SW 1271 (cell line): ENCODE results near the gene RUNX1.
A peak's percentile ranks its signal among the peaks of the same experiment; 100 is the strongest.

ENCODE experiments used
- DNase-seq, 2 experiments: peaks; one replicate each; lab custom pipeline; 2025; lab: John Stamatoyannopoulos, UW

The RUNX1 gene

DNA sequence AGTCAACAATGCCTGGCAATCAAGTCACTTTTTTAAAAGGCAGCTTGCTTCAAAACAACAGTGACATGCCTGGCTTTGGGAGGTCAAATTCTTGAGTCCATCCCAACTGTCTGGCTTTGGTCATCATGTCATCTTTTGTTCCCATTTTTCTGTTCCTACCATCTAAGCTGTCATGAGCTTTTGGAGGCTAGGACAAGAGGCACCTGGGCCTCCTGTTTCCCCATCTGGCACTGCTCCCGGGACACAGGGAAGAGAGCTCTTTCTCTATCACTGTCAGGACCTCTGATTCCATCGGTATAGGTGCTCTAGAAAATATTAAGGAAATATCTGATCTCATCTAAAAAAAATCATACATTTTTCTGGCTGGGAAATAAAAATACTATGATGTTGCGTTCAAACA is 224.0 kb downstream of the RUNX1 start:
- no peak for DNase-seq

DNA sequence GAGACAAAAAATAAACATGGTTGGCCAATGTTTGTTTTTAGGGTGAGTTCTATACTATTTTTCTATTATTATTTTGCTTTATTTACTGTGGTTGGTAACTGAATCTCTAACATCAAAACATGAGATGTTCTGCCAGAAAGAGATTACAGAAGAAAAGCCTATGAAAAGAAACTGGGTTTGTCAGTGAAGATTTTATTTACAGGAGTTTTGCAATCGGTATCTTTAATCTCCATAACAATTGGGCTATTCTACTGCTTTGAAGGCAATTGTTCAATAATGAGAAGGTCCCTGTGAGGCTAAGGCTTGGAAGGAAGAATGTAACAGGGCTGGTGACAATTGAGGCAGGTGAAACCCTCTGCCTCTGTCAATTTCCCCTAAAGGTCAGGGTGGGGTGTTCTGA is 224.8 kb downstream of the RUNX1 start:
- no peak for DNase-seq

GRCh38 chr21:34822942-34823341 is 226.2 kb downstream of the RUNX1 start:
- no peak for DNase-seq

DNA sequence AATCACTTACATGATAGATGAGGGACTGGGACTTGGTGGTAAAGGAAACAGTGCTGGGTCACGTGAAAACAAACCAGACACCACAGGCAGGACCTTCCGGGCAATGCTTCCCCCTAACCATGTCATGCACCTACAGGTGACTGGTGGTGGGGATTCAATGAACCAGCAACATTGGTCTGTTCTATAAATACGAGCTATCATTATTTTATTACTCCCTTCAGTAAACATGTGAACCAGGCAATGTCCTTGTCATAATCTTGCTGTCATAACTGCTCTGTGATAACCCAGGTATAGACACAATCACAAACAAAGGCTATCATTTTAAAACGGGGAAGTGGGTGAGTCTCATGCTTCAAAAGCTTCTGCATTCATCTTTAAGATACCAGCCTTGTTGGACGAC is 226.9 kb downstream of the RUNX1 start:
- DNase-seq, result no peak

DNA sequence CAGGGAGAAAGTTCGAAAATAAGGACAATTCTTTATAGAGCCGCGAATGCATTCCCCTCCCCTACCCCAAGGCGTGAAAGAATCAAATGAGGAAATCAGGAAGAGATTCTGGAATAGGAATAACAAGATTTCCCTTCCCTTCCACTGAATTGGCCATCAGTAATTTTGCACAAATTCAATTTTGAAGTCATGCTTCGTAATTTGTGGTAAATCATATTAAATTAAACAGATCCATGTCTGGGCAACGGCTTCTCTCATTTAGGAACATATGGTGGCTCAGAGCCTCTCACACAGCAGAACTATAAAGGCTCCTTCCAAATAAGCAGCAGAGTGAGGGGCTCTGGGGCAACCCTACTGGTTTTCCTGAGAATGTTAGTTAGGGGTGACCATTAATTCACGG is 227.4 kb downstream of the RUNX1 start:
- no peak for DNase-seq

- DNase-seq, result no peak
Observed at GRCh38 chr21:34820051-34820450, 229.1 kb downstream of the RUNX1 start.

DNA sequence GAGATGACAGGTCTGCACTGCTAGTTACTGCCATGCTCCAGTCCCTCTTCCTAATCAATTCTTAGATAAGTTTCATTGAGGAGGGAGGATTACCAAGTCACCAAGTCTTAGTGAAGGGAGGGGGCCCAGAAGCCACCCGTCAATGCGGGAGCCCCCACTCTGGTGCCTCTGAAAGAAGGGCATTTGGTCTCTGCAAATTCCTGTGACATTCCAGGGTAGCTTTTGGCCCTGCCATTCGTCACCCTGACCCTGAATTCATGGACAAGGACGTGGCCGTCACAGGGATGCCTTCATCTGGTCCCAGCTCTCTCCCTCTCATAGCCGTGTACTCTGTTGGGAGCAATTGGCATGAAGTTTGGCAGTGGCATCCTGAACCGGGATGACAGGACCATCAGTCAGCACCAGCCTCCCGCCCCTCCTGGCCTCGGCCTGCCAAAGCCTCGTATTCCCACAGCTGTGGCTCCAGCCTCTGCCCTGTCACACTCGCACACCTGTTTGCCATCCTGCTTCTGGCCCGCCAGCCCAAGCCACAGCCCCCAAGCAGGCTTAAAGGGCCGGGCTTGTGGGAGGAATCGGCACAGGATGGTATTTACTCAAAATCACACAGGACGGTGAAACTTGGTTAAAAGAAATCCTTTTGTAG is 229.6 kb downstream of the RUNX1 start:
- no peak for DNase-seq

DNA sequence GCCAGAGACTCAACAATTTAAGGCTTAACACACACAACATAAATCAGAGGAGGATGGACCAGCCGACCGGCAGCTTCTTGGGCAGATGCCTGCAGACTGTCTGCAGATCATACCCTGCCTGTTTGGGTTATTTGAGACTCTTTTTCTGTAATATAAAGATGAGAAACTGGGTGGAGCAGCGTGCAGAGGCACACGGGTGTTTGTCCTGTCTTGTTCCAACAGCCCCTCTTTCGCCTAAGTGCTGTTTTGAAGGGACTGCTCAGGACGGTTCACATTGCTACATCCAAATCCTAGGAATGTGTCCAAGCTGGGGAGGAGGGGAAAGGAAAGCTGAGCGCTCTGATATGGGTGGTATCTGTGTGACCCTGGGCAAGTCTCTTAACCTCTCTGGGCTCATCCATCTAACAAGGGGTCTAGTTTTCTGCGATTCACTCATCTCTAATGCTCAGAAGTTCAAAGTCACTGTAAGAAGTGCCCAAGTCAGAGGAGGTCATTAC is 230.4 kb downstream of the RUNX1 start:
- no peak for DNase-seq

GRCh38 chr21:34817821-34818661 is 231.1 kb downstream of the RUNX1 start:
- DNase-seq, result no peak

GRCh38 chr21:34815831-34816705 is 233.0 kb downstream of the RUNX1 start:
- no peak for DNase-seq

DNA sequence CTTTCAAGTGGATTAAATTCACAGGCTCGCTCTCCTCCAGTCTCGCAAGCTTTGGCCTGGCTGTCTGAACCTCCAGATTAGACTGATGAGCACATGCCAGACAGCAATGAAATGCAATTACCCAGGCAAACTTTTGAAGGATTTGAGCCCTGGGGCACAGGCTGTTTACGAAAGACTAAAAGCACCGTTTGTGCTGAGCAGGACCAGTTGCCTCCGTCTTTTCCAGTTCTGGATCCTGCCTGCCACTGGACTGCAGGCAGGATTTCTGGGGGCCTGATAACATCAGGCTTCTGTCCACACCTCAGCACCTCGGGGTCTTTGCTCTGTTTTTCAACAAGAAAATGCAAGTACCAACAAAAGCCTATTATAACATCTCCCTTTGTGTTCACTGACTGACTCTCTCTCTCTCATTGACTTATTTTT is 234.6 kb downstream of the RUNX1 start:
- no peak for DNase-seq

DNA sequence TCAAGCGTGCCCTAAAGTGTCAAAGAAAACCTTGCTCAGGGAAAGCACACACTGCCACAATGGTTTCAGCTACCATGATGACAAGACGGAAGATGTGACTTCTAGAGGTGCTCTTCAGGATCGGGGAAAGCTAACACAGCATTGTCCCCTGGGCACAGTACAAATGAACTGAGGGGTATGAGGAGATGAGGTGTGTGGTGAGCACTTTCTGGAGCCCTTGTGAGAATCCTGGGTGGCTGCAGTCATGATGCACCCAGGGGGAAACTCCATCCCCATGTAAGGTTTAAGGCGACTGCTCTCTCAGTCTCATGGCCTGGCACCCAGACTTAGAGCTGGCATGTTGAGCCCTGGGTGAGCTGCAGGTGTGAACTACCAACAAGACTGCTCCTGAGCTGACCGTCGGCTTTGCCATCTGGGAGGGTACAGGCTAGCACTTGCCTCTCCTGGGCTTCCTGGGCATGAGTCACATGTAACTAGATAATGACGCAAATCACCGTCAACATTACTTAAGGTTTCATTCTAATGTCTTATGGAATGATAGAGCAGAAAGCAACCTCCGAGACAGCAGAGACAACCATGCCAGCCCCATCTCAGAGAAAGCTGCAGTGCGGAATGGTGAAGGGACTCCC is 235.7 kb downstream of the RUNX1 start:
- DNase-seq, result no peak

GRCh38 chr21:34812504-34813265 is 236.4 kb downstream of the RUNX1 start:
- no peak for DNase-seq

DNA sequence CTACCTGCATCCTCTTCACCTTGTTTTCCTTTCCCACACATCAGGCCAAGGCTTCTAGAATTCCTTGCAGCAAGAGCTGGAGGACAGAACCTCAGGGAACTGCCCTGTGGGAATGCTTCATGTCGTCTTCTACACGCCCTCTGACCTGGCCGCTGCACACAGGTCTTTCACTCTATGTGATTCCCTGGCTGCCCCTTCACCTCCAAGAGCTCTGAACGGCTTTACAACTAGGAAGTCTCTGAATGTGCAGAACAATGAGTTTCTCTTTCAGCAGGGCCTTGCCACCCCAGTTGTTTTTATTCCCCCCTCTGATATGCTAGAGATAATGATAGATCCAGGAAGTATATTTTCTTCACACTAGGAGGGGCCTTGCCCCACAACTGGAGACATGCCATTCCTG is 237.7 kb downstream of the RUNX1 start:
- no peak for DNase-seq

DNA sequence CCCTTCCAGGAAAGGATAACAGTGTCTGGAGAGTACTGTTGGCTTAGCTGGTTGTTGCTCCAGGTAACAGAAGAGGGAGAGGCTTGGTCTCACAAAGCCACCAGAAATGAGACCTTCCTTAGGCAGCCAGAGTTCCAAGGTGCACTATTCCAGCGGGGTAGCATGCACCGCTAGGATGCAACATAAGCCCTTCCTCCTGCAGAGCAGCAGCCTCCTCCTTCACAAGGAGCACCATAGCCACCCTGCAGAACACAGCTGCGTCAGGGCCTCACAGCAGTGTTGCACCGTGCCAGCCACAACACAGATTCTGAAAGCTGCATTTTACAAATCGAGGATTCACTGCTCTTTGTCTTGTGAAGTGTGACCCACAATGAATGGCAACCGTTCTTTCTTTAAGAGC is 238.3 kb downstream of the RUNX1 start:
- no peak for DNase-seq

- no peak for DNase-seq
Observed at GRCh38 chr21:34809822-34810221, 239.3 kb downstream of the RUNX1 start.

- DNase-seq, result no peak
Observed at GRCh38 chr21:34808569-34809204, 240.4 kb downstream of the RUNX1 start.

DNA sequence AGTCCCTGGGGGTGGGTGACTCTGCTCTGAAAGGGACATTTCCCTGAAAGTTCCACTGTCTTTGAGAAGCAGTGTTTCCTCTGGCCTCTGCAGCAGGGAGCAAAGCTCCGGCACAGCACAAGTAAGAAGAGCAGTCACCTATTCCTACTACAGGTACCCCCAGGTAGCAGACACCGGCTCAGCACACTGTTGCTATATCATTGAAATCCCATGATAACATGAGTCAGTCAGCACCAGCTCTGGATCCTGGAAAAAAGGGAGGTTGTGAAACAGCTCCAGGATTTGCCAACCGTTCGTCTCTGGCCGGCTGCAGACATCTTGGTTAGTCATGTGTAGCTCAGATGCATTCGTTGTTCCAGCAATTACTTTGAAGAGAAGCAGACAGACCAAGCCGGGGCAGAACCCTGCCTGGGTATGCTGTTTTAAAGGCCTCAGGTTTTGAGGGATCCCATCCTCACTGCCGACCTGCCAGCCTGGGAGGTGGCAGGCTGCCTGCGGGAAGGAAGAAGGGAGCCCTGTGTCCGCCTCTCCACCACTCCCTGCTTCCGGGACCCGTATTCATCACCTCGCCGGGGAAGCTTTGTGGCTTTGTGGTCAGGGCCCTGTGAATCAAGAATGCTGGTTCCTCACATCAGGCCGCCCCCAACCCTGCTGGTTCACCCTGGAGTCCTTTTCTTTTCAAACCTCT is 241.1 kb downstream of the RUNX1 start:
- DNase-seq, result peak; percentile 39 to 74

DNA sequence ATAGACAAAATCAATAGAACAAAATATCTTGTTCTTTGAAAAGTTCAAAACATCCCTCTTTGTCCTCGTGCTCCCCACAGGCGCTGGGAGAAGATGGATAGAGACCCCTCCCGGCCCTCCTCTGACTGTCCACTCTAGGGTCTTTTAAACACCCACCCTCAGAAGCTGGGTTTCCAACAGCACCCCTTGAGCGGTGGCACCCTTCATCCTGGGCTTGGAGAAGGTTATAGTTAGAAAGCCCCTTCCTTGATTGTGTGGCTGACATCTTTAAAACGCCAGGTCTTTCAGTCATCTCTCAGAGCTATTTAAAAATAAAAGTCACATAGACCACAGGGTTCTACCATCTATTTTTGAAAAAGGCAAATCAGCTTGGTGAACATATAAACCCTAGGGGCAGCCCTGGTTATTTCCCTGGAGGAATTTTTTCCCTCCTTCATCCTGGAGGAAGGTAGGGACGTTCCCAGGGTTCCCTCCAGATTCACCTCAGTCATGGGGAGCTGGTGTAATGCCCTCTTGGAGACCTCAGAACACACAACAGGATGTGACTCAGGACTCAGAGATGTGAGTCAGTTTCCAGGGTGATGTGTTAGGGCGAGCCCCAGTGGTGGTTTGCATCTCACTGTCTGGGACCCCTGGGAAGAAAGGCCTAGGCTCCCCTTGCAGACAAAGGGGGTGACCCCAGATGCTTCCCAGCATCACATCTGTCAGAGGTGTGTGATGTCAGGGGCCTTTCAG is 241.8 kb downstream of the RUNX1 start:
- DNase-seq, result peak; percentile 73 to 91
